ENCODE results near the gene CLDN14.

CLDN14 gene

GRCh38 chr21:36465478-36465877 lies 14.4 kb downstream of the CLDN14 start:
- ChIA-PET CTCF (no interaction called here), POLR2A (no interaction called here)
- TF ChIP-seq FOXK2 (IDR thresholded peaks at IDR 0.05) (no peak), FOXM1 (IDR thresholded peaks at IDR 0.05; ENCODE audit: borderline replicate concordance) (no peak), ZNF384 (IDR thresholded peaks at IDR 0.05) (no peak), L3MBTL2 (conservative IDR thresholded peaks at IDR 0.05) (no peak), CTBP1 (IDR thresholded peaks at IDR 0.05; ENCODE audit: borderline replicate concordance) (no peak), FOXA1 (IDR thresholded peaks at IDR 0.05) (no peak), TARDBP (IDR thresholded peaks at IDR 0.05) (no peak), ELF4 (IDR thresholded peaks at IDR 0.05) (no peak), PKNOX1 (IDR thresholded peaks at IDR 0.05) (no peak), NFRKB (IDR thresholded peaks at IDR 0.05) (no peak), SP1 (IDR thresholded peaks at IDR 0.05) (no peak), LEF1 (IDR thresholded peaks at IDR 0.05; ENCODE audit: borderline replicate concordance) (no peak), HDGF (IDR thresholded peaks at IDR 0.05; ENCODE audit: borderline replicate concordance) (no peak), BHLHE40 (IDR thresholded peaks at IDR 0.05; ENCODE audit: borderline replicate concordance) (no peak), SUZ12 (IDR thresholded peaks at IDR 0.05) (no peak), ARNT (IDR thresholded peaks at IDR 0.05) (no peak)
- DNase-seq (ENCODE audit: extremely low spot score) = no peak

- ChIA-PET POLR2A (no interaction called here), CTCF (no interaction called here)
- no peak for DNase-seq (ENCODE audit: extremely low spot score)
- no peak for TF ChIP-seq SUZ12 (IDR thresholded peaks at IDR 0.05)
- no peak for TF ChIP-seq LEF1 (IDR thresholded peaks at IDR 0.05; ENCODE audit: borderline replicate concordance)
- no peak for TF ChIP-seq NFRKB (IDR thresholded peaks at IDR 0.05)
- TF ChIP-seq PKNOX1 (IDR thresholded peaks at IDR 0.05) = no peak
- TF ChIP-seq FOXM1 (IDR thresholded peaks at IDR 0.05; ENCODE audit: borderline replicate concordance) = no peak
- TF ChIP-seq ARNT (IDR thresholded peaks at IDR 0.05) = no peak
- no peak for TF ChIP-seq TARDBP (IDR thresholded peaks at IDR 0.05)
- no peak for TF ChIP-seq ELF4 (IDR thresholded peaks at IDR 0.05)
- TF ChIP-seq L3MBTL2 (conservative IDR thresholded peaks at IDR 0.05) = no peak
- TF ChIP-seq ZNF384 (IDR thresholded peaks at IDR 0.05) = no peak
- TF ChIP-seq CTBP1 (IDR thresholded peaks at IDR 0.05; ENCODE audit: borderline replicate concordance) = no peak
- TF ChIP-seq HDGF (IDR thresholded peaks at IDR 0.05; ENCODE audit: borderline replicate concordance) = no peak
- no peak for TF ChIP-seq SP1 (IDR thresholded peaks at IDR 0.05)
- no peak for TF ChIP-seq FOXK2 (IDR thresholded peaks at IDR 0.05)
- no peak for TF ChIP-seq BHLHE40 (IDR thresholded peaks at IDR 0.05; ENCODE audit: borderline replicate concordance)
- TF ChIP-seq FOXA1 (IDR thresholded peaks at IDR 0.05) = no peak
Observed at GRCh38 chr21:36464590-36464989, 15.3 kb downstream of the CLDN14 start.

- ChIA-PET CTCF (no interaction called here), POLR2A (no interaction called here)
- TF ChIP-seq ZNF384 (IDR thresholded peaks at IDR 0.05) (no peak), PKNOX1 (IDR thresholded peaks at IDR 0.05) (no peak), TARDBP (IDR thresholded peaks at IDR 0.05) (no peak), BHLHE40 (IDR thresholded peaks at IDR 0.05; ENCODE audit: borderline replicate concordance) (no peak), NFRKB (IDR thresholded peaks at IDR 0.05) (no peak), L3MBTL2 (conservative IDR thresholded peaks at IDR 0.05) (no peak), LEF1 (IDR thresholded peaks at IDR 0.05; ENCODE audit: borderline replicate concordance) (no peak), FOXM1 (IDR thresholded peaks at IDR 0.05; ENCODE audit: borderline replicate concordance) (no peak)
- DNase-seq (ENCODE audit: extremely low spot score) = no peak
Observed at GRCh38 chr21:36463991-36464390, 15.9 kb downstream of the CLDN14 start.

- ChIA-PET POLR2A (no interaction called here), CTCF (interaction anchor here (0.7 kb wide), 1 partner anchor 14 kb away, joined by 4 read pairs; no protein-coding TSS in a partner anchor)
- no peak for DNase-seq (ENCODE audit: extremely low spot score)
- TF ChIP-seq SUZ12 (IDR thresholded peaks at IDR 0.05) (no peak), L3MBTL2 (conservative IDR thresholded peaks at IDR 0.05) (no peak), FOXK2 (IDR thresholded peaks at IDR 0.05) (no peak), BHLHE40 (IDR thresholded peaks at IDR 0.05; ENCODE audit: borderline replicate concordance) (no peak), PKNOX1 (IDR thresholded peaks at IDR 0.05) (no peak), TARDBP (IDR thresholded peaks at IDR 0.05) (no peak), CTBP1 (IDR thresholded peaks at IDR 0.05; ENCODE audit: borderline replicate concordance) (no peak), ZNF384 (IDR thresholded peaks at IDR 0.05) (no peak), SP1 (IDR thresholded peaks at IDR 0.05) (no peak), NFRKB (IDR thresholded peaks at IDR 0.05) (no peak), ELF4 (IDR thresholded peaks at IDR 0.05) (no peak)
Observed at GRCh38 chr21:36463204-36463603, 16.7 kb downstream of the CLDN14 start.

- ChIA-PET CTCF (no interaction called here), POLR2A (no interaction called here)
- no peak for TF ChIP-seq NFRKB (IDR thresholded peaks at IDR 0.05)
- no peak for TF ChIP-seq HDGF (IDR thresholded peaks at IDR 0.05; ENCODE audit: borderline replicate concordance)
- no peak for TF ChIP-seq SUZ12 (IDR thresholded peaks at IDR 0.05)
- TF ChIP-seq FOXK2 (IDR thresholded peaks at IDR 0.05) = no peak
- no peak for TF ChIP-seq FOXA1 (IDR thresholded peaks at IDR 0.05)
- TF ChIP-seq PKNOX1 (IDR thresholded peaks at IDR 0.05) = no peak
- TF ChIP-seq BHLHE40 (IDR thresholded peaks at IDR 0.05; ENCODE audit: borderline replicate concordance) = no peak
- no peak for TF ChIP-seq TARDBP (IDR thresholded peaks at IDR 0.05)
- TF ChIP-seq ZNF384 (IDR thresholded peaks at IDR 0.05) = no peak
- TF ChIP-seq FOXM1 (IDR thresholded peaks at IDR 0.05; ENCODE audit: borderline replicate concordance) = no peak
- no peak for TF ChIP-seq ARNT (IDR thresholded peaks at IDR 0.05)
- TF ChIP-seq ELF4 (IDR thresholded peaks at IDR 0.05) = no peak
- TF ChIP-seq CTBP1 (IDR thresholded peaks at IDR 0.05; ENCODE audit: borderline replicate concordance) = no peak
- no peak for TF ChIP-seq LEF1 (IDR thresholded peaks at IDR 0.05; ENCODE audit: borderline replicate concordance)
- no peak for TF ChIP-seq L3MBTL2 (conservative IDR thresholded peaks at IDR 0.05)
- no peak for DNase-seq (ENCODE audit: extremely low spot score)
Observed at GRCh38 chr21:36461918-36462486, 17.9 kb downstream of the CLDN14 start.

Data from HEK293T (cell line).